Smooth muscle cell of trachea (primary cell): ENCODE measurements around the gene PNPLA4. TPM values are rescaled to one million over a fixed set of nuclear protein-coding genes. Genes with fewer than 3 reads are reported as not detected.

Experiments used
- total RNA-seq: library from RNA; depleted of rRNA; stranded (reverse); fragments of >200 nt; gene quantifications from 2 replicates; pipeline ENCODE4 v1.2.1, GENCODE V29; 2014

The PNPLA4 gene, protein sequence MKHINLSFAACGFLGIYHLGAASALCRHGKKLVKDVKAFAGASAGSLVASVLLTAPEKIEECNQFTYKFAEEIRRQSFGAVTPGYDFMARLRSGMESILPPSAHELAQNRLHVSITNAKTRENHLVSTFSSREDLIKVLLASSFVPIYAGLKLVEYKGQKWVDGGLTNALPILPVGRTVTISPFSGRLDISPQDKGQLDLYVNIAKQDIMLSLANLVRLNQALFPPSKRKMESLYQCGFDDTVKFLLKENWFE
- 12.7 and 16.0 TPM in 2 replicates for total RNA-seq

GRCh38 chrX:7927259-7928167 lies at the start of gene PNPLA4:
TSS of gene PNPLA4 (minus strand) at chrX:7927413. CDS start at chrX:7926119, 1,294 bp downstream.

Other genes with a start within 250 kb of the PNPLA4 start
- gene VCX, start 84.2 kb downstream of the PNPLA4 start, total RNA-seq: not detected in 2 replicates
- not detected in 2 replicates for gene VCX2, start 243.9 kb upstream of the PNPLA4 start, total RNA-seq